SU-DHL-6 (cell line): Measurements from ENCODE around the gene CFAP161.

Experiments
- H2AFZ ChIP-seq: fragments of 200-600 bp; sonication (generic); 2 replicates; pipeline ENCODE4 v1.6.1; 2014; ENCODE audit warnings: low read depth, mild to moderate bottlenecking, moderate library complexity, mixed read lengths, antibody characterized with exemption, low read length; ENCODE audit not compliant: severe bottlenecking
- H3F3A ChIP-seq: fragments of 200-600 bp; shearing (Covaris generic); 2 replicates; pipeline ENCODE4 v1.6.0; 2016; ENCODE audit warnings: antibody characterized with exemption, mild to moderate bottlenecking; ENCODE audit not compliant: insufficient read depth
- H3K27ac ChIP-seq: fragments of 200-600 bp; sonication (generic); 2 replicates; pipeline ENCODE4 v1.5.1; 2016; ENCODE audit warnings: low read depth, mild to moderate bottlenecking, low read length, moderate library complexity, mixed read lengths
- H3K27me3 ChIP-seq: fragments of 200-600 bp; sonication (generic), shearing (Covaris generic); 2 replicates; pipeline ENCODE4 v1.6.0; 2014; ENCODE audit warnings: mild to moderate bottlenecking, low read length
- H3K36me3 ChIP-seq: fragments of 200-600 bp; sonication (generic); 2 replicates; pipeline ENCODE4 v1.6.1; 2014; ENCODE audit warnings: mild to moderate bottlenecking, low read length, mixed read lengths
- H3K4me2 ChIP-seq: fragments of 300-600, 200-600 bp; shearing (Covaris generic), sonication (generic); 2 replicates; pipeline ENCODE4 v1.6.0; 2014; ENCODE audit warnings: low read length, low read depth, mild to moderate bottlenecking; ENCODE audit not compliant: poor library complexity, severe bottlenecking
- H3K4me3 ChIP-seq: fragments of 200-600 bp; sonication (generic); 2 replicates; pipeline ENCODE4 v1.5.1; 2014; ENCODE audit warnings: antibody characterized with exemption, low read length, mild to moderate bottlenecking, mixed read lengths; ENCODE audit not compliant: insufficient read depth, poor library complexity, severe bottlenecking
- H3K79me2 ChIP-seq: fragments of 200-600 bp; sonication (generic); 2 replicates; pipeline ENCODE4 v1.6.1; 2014; ENCODE audit warnings: mild to moderate bottlenecking, low read length, moderate library complexity; ENCODE audit not compliant: insufficient read depth
- H3K9ac ChIP-seq: fragments of 200-600 bp; sonication (generic); 2 replicates; pipeline ENCODE4 v1.7.0; 2014; ENCODE audit warnings: mild to moderate bottlenecking, low read length
- H3K9me2 ChIP-seq: fragments of 200-600 bp; sonication (generic); replicated peaks from 2 replicates; pipeline ENCODE4 v1.6.1; 2014; ENCODE audit warnings: low read length; ENCODE audit not compliant: insufficient read depth
- H3K9me3 ChIP-seq: fragments of 200-600 bp; sonication (generic); 2 replicates; pipeline ENCODE4 v1.6.1; 2014; ENCODE audit warnings: low read length, mixed read lengths; ENCODE audit not compliant: insufficient read depth
- H4K20me1 ChIP-seq: fragments of 200-600 bp; sonication (generic); 2 replicates; pipeline ENCODE4 v1.6.1; 2014; ENCODE audit warnings: low read depth, mild to moderate bottlenecking, antibody characterized with exemption, low read length, moderate library complexity, mixed read lengths
- CTCF ChIP-seq: fragments of 200-600 bp; sonication (generic); IDR thresholded peaks from one replicate; pipeline ENCODE4 v1.5.1; 2017; ENCODE audit warnings: antibody characterized with exemption, mild to moderate bottlenecking, low read length, moderate library complexity; ENCODE audit not compliant: insufficient read depth, poor library complexity, severe bottlenecking
- EZH2phosphoT487 ChIP-seq: fragments of 200-600 bp; sonication (generic), shearing (Covaris generic); conservative IDR thresholded peaks from 2 replicates; pipeline ENCODE4 v1.6.1; 2018; ENCODE audit warnings: mild to moderate bottlenecking, antibody characterized with exemption, low read length, moderate library complexity, mixed read lengths

CFAP161 gene

GRCh38 chr15:81133782-81134461 lies at the start of gene CFAP161:
TSS of gene CFAP161 (plus strand) at chr15:81134270. CDS start at chr15:81134330, 60 bp downstream.
- no peaks in the 10 kb centered on the region for H3K9me2 ChIP-seq
- no peaks in the 10 kb centered on the region for H4K20me1 ChIP-seq
- H3K4me2 ChIP-seq = no peak within 1 kb of the TSS
- H3K4me3 ChIP-seq = no peak within 1 kb of the TSS
- H3F3A ChIP-seq = no peaks in the 10 kb centered on the region
- no peaks in the 10 kb centered on the region for H3K27me3 ChIP-seq
- H3K9ac ChIP-seq = no peak within 1 kb of the TSS
- no peak within 1 kb of the TSS for H3K27ac ChIP-seq
- no peak within 1 kb of the TSS for H2AFZ ChIP-seq
- no peaks in the 10 kb centered on the region for H3K36me3 ChIP-seq
- H3K79me2 ChIP-seq = no peaks in the 10 kb centered on the region
- TF ChIP-seq CTCF (no peak), EZH2phosphoT487 (no peak)
- H3K9me3 ChIP-seq = no peaks in the 10 kb centered on the region

GRCh38 chr15:81084716-81085115 lies 49.4 kb upstream of the CFAP161 start:
- Histone ChIP-seq H3K27me3 (no peaks in the 10 kb centered on the region; the same call in 1 of the 2 replicates), H3K27ac (no peak overlapping the region)

DNA sequence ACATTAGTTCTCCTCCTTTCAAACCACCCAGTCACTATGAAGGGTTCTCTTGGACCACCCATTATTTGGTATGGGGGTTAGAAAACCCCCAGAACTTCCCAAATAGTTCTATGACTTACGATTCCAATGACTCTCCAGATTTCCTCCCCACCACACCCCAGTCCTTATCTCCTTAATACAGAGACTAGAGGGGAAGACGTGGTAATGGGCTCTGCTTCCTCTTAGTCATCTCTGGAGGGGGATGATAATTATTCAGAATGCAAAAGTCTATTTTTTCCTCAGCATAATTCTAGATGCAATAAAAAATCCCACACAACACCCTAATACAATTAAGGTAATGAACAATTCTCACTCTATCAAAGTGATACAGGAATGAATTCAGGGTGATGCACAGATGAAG lies 48.9 kb upstream of the CFAP161 start:
- Histone ChIP-seq H3K9me2 (no peaks in the 10 kb centered on the region), H3K79me2 (no peaks in the 10 kb centered on the region), H3K9me3 (no peaks in the 10 kb centered on the region), H3K36me3 (no peaks in the 10 kb centered on the region), H2AFZ (no peak overlapping the region), H4K20me1 (no peaks in the 10 kb centered on the region), H3K27me3 (no peaks in the 10 kb centered on the region; the same call in 1 of the 2 replicates), H3F3A (no peaks in the 10 kb centered on the region), H3K4me3 (no peak overlapping the region), H3K4me2 (no peak overlapping the region), H3K27ac (no peak overlapping the region), H3K9ac (no peak overlapping the region)
- TF ChIP-seq EZH2phosphoT487 (no peak), CTCF (no peak)

More at GRCh38 chr15:81084716-81085115, 49.4 kb upstream of the CFAP161 start:
- no peaks in the 10 kb centered on the region for H3K9me3 ChIP-seq
- TF ChIP-seq EZH2phosphoT487 (no peak), CTCF (no peak)
- no peak overlapping the region for H3K4me2 ChIP-seq
- no peaks in the 10 kb centered on the region for H3K36me3 ChIP-seq
- no peaks in the 10 kb centered on the region for H3K79me2 ChIP-seq
- no peaks in the 10 kb centered on the region for H3K9me2 ChIP-seq
- no peaks in the 10 kb centered on the region for H3F3A ChIP-seq
- no peak overlapping the region for H3K9ac ChIP-seq
- H3K4me3 ChIP-seq = no peak overlapping the region
- H4K20me1 ChIP-seq = no peaks in the 10 kb centered on the region
- no peak overlapping the region for H2AFZ ChIP-seq
